ENCODE data around the gene LRRC34. TPM values are rescaled to one million over a fixed set of nuclear protein-coding genes. Genes with fewer than 3 reads are reported as not detected.

The LRRC34 gene
- total and polyA plus RNA-seq, 9 of the 15 experiments (the other 6 are each of a cell fraction or from before 2014, with no cell fraction given), result 0.17 to 0.30 TPM; not detected in 7

- no peak for TF ChIP-seq E4F1 (CRISPR knock-in tag; IDR thresholded peaks at IDR 0.05; ENCODE audit: borderline replicate concordance)
- TF ChIP-seq ZBTB26 (CRISPR knock-in tag; IDR thresholded peaks at IDR 0.05), result no peak
- TF ChIP-seq BRF1 (IDR thresholded peaks at IDR 0.05; ENCODE audit: borderline replicate concordance, extremely low read depth, insufficient read length), result no peak
- no peak for TF ChIP-seq ZNF316 (IDR thresholded peaks at IDR 0.05)
- TF ChIP-seq ZBTB34 (CRISPR knock-in tag; IDR thresholded peaks at IDR 0.05), result no peak
- TF ChIP-seq RAD21 (CRISPR knock-in tag; conservative IDR thresholded peaks at IDR 0.05 in 1 of 2, IDR thresholded peaks at IDR 0.05 in 1 of 2), result peak in 1 of 2 experiments; percentile 29; a peak in 2 of 4 replicates
- no peak; the same call in 1 of the 2 replicates for TF ChIP-seq HDAC8 (tag; IDR thresholded peaks at IDR 0.05)
- no peak for TF ChIP-seq MEIS2 (IDR thresholded peaks at IDR 0.05; ENCODE audit: partially characterized antibody)
- TF ChIP-seq, protein P1, sequence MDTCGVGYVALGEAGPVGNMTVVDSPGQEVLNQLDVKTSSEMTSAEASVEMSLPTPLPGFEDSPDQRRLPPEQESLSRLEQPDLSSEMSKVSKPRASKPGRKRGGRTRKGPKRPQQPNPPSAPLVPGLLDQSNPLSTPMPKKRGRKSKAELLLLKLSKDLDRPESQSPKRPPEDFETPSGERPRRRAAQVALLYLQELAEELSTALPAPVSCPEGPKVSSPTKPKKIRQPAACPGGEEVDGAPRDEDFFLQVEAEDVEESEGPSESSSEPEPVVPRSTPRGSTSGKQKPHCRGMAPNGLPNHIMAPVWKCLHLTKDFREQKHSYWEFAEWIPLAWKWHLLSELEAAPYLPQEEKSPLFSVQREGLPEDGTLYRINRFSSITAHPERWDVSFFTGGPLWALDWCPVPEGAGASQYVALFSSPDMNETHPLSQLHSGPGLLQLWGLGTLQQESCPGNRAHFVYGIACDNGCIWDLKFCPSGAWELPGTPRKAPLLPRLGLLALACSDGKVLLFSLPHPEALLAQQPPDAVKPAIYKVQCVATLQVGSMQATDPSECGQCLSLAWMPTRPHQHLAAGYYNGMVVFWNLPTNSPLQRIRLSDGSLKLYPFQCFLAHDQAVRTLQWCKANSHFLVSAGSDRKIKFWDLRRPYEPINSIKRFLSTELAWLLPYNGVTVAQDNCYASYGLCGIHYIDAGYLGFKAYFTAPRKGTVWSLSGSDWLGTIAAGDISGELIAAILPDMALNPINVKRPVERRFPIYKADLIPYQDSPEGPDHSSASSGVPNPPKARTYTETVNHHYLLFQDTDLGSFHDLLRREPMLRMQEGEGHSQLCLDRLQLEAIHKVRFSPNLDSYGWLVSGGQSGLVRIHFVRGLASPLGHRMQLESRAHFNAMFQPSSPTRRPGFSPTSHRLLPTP (IDR thresholded peaks at IDR 0.05; ENCODE audit: borderline replicate concordance, extremely low read depth, insufficient read length), result peak; percentile 23
- TF ChIP-seq, protein P2, sequence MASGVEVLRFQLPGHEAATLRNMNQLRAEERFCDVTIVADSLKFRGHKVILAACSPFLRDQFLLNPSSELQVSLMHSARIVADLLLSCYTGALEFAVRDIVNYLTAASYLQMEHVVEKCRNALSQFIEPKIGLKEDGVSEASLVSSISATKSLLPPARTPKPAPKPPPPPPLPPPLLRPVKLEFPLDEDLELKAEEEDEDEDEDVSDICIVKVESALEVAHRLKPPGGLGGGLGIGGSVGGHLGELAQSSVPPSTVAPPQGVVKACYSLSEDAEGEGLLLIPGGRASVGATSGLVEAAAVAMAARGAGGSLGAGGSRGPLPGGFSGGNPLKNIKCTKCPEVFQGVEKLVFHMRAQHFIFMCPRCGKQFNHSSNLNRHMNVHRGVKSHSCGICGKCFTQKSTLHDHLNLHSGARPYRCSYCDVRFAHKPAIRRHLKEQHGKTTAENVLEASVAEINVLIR (CRISPR knock-in tag; IDR thresholded peaks at IDR 0.05), result peak; percentile 82
- TF ChIP-seq TAF15 (IDR thresholded peaks at IDR 0.05; ENCODE audit: low read depth, low read length), result no peak
- peak; percentile 21 to 37 (median 29); a peak in 2 of 6 replicates for TF ChIP-seq CTCF (IDR thresholded peaks at IDR 0.05 in 2 of 3, conservative IDR thresholded peaks at IDR 0.05 in 1 of 3; ENCODE audit: insufficient read depth in 2 of 3, low read depth in 1 of 3, low read length in 3 of 3)
- TF ChIP-seq ARID2 (IDR thresholded peaks at IDR 0.05), result no peak
Observed at GRCh38 chr3:169772897-169773816, 39.5 kb downstream of the LRRC34 start, which contains the start of gene MYNN (continued).
